Keratinocyte (primary cell): ENCODE data around the gene COX4I2. TPM values are rescaled to one million over a fixed set of nuclear protein-coding genes. Genes with fewer than 3 reads are reported as not detected.

Source experiments
- DNase-seq: peaks from one replicate; pipeline ENCODE4 v3.0.0-alpha.2; 2011; ENCODE audit warnings: low read depth, missing footprints, low spot score
- FAIRE-seq: peaks from 2 replicates; lab custom pipeline; 2011; peaks lifted over from hg19 to GRCh38; lab: Jason Lieb, UNC
- H2AFZ ChIP-seq: 2 replicates; pipeline ENCODE4 v1.6.0; 2012; ENCODE audit warnings: low read length, control low read depth, inconsistent platforms; ENCODE audit not compliant: control insufficient read depth
- H3K27ac ChIP-seq: 2 replicates; pipeline ENCODE4 v1.5.1; 2011; ENCODE audit warnings: low read length; ENCODE audit not compliant: control insufficient read depth, insufficient read depth
- H3K27me3 ChIP-seq: 3 replicates; pipeline ENCODE4 v1.6.0; 2011; ENCODE audit warnings: low read length; ENCODE audit not compliant: control insufficient read depth, insufficient read depth; ENCODE audit errors: extremely low read depth
- H3K36me3 ChIP-seq, 2 experiments: 2 replicates in 1 of 2; 3 replicates in 1 of 2; pipeline ENCODE4 v1.5.1; 2011; ENCODE audit warnings: low read length in 2 of 2, mild to moderate bottlenecking in 1 of 2; ENCODE audit not compliant: control insufficient read depth in 2 of 2, insufficient read depth in 2 of 2; ENCODE audit errors: extremely low read depth in 1 of 2
- H3K4me1 ChIP-seq: 3 replicates; pipeline ENCODE4 v1.5.1; 2011; ENCODE audit warnings: low read length; ENCODE audit not compliant: control insufficient read depth, insufficient read depth; ENCODE audit errors: extremely low read depth
- H3K4me2 ChIP-seq: 3 replicates; pipeline ENCODE4 v1.6.0; 2011; ENCODE audit warnings: low read depth, low read length; ENCODE audit not compliant: control insufficient read depth, insufficient read depth; ENCODE audit errors: extremely low read depth
- H3K4me3 ChIP-seq, 3 experiments: fragments of 200-600 bp in 1 of 3; sonication (generic) in 1 of 3; 2 replicates in 2 of 3; 3 replicates in 1 of 3; pipeline ENCODE4 v1.5.1; 2011 to 2016; ENCODE audit warnings: low read length in 3 of 3, mild to moderate bottlenecking in 3 of 3, control low read depth in 2 of 3, inconsistent platforms in 1 of 3, low read depth in 1 of 3, mixed read lengths in 1 of 3, mixed run types in 1 of 3, moderate library complexity in 1 of 3; ENCODE audit not compliant: control insufficient read depth in 2 of 3, insufficient read depth in 2 of 3; ENCODE audit errors: extremely low read depth in 1 of 3
- H3K79me2 ChIP-seq: 2 replicates; pipeline ENCODE4 v1.6.0; 2012; ENCODE audit warnings: low read length; ENCODE audit not compliant: control insufficient read depth, insufficient read depth
- H3K9ac ChIP-seq: 3 replicates; pipeline ENCODE4 v1.6.0; 2011; ENCODE audit warnings: low read length; ENCODE audit not compliant: control insufficient read depth, insufficient read depth; ENCODE audit errors: extremely low read depth
- H3K9me1 ChIP-seq: 3 replicates; pipeline ENCODE4 v1.6.0; 2011; ENCODE audit warnings: low read length; ENCODE audit not compliant: control insufficient read depth, insufficient read depth; ENCODE audit errors: extremely low read depth
- H3K9me3 ChIP-seq: 2 replicates; pipeline ENCODE4 v1.5.1; 2012; ENCODE audit warnings: low read depth, low read length; ENCODE audit not compliant: control insufficient read depth
- H4K20me1 ChIP-seq: 3 replicates; pipeline ENCODE4 v1.6.0; 2011; ENCODE audit warnings: low read length; ENCODE audit not compliant: control insufficient read depth, insufficient read depth; ENCODE audit errors: extremely low read depth
- CTCF ChIP-seq, 3 experiments: IDR thresholded peaks in 1 of 3; conservative IDR thresholded peaks in 1 of 3; optimal IDR thresholded peaks in 1 of 3; 2 replicates in 2 of 3; 3 replicates in 1 of 3; pipeline versions ENCODE3 to v1.5.1; 2011; ENCODE audit warnings: low read length in 3 of 3, mild to moderate bottlenecking in 3 of 3, moderate library complexity in 2 of 3, control low read depth in 1 of 3, inconsistent platforms in 1 of 3; ENCODE audit not compliant: insufficient read depth in 2 of 3; ENCODE audit errors: extremely low read depth in 1 of 3
- EZH2 ChIP-seq: IDR thresholded peaks from one replicate; pipeline ENCODE4 v1.6.1; 2012; ENCODE audit warnings: inconsistent platforms, mild to moderate bottlenecking, low read length, moderate library complexity
- dilution Hi-C: fragments of 300-500 bp; cut with MboI; formaldehyde crosslinking; loops from one replicate; pipeline ENCODE4 v1.7.0; 2020; ENCODE audit warnings: low sequenced_read_pairs; ENCODE audit not compliant: extremely low pct_ligation_motif_present
- polyA plus RNA-seq, 5 experiments: library from polyadenylated mRNA; depleted of rRNA in 3 of 5; stranded (reverse) in 3 of 5; stranded (forward) in 1 of 5; unstranded in 1 of 5; fragments of >200 nt; gene quantifications; 1 replicate in 1 of 5; 2 replicates in 3 of 5; 3 replicates in 1 of 5; pipeline versions ENCODE4 v1.2.1 to v1.2.3, GENCODE V29; 2011 to 2012; ENCODE audit warnings: missing spikeins in 2 of 5, low read depth in 1 of 5, low replicate concordance in 1 of 5

COX4I2 gene
- polyA plus RNA-seq, 1 donor (not counting 4 experiments of a cell fraction or from before 2014, with no cell fraction given) = not detected

GRCh38 chr20:31685853-31686643, 48.3 kb downstream of the COX4I2 start:
- TF ChIP-seq CTCF (optimal IDR thresholded peaks at IDR 0.05 in 1 of 3, IDR thresholded peaks at IDR 0.05 in 1 of 3, conservative IDR thresholded peaks at IDR 0.05 in 1 of 3; ENCODE audit: extremely low read depth in 1 of 3, insufficient read depth in 2 of 3, low read length in 3 of 3) (no peak), EZH2 (no peak)
- Histone ChIP-seq H3K27me3 (no peaks in the 10 kb centered on the region), H3K9me3 (no peaks in the 10 kb centered on the region), H3K79me2 (peaks cover 88% of the 10 kb centered on the region), H3K4me3 (no peak overlapping the region), H2AFZ (no peak overlapping the region), H3K27ac (no peak overlapping the region), H3K4me2 (no peak overlapping the region), H4K20me1 (no peaks in the 10 kb centered on the region), H3K36me3 (peaks cover 27 to 50% of the 10 kb centered on the region in 2 experiments), H3K4me1 (peaks cover 11% of the 10 kb centered on the region), H3K9ac (no peak overlapping the region), H3K9me1 (no peaks in the 10 kb centered on the region)
- DNase-seq (no peak), FAIRE-seq (no peak)
- dilution Hi-C loops = no loop called here

GRCh38 chr20:31687777-31688176, 50.1 kb downstream of the COX4I2 start:
- peaks cover 87% of the 10 kb centered on the region for H3K79me2 ChIP-seq
- dilution Hi-C loops = no loop called here

More at GRCh38 chr20:31687777-31688176, 50.1 kb downstream of the COX4I2 start:
- H3K9ac ChIP-seq = no peak overlapping the region
- DNase-seq = no peak
- no peaks in the 10 kb centered on the region for H3K9me1 ChIP-seq
- H3K4me2 ChIP-seq = no peak overlapping the region
- no peak overlapping the region for H3K4me3 ChIP-seq
- H2AFZ ChIP-seq = no peak overlapping the region
- no peak for TF ChIP-seq EZH2
- no peak for TF ChIP-seq CTCF (optimal IDR thresholded peaks at IDR 0.05 in 1 of 3, IDR thresholded peaks at IDR 0.05 in 1 of 3, conservative IDR thresholded peaks at IDR 0.05 in 1 of 3; ENCODE audit: extremely low read depth in 1 of 3, insufficient read depth in 2 of 3, low read length in 3 of 3)
- peaks cover 25 to 40% of the 10 kb centered on the region in 2 experiments for H3K36me3 ChIP-seq
- no peak for FAIRE-seq
- no peaks in the 10 kb centered on the region for H3K9me3 ChIP-seq
- H4K20me1 ChIP-seq = no peaks in the 10 kb centered on the region
- no peak overlapping the region for H3K27ac ChIP-seq
- H3K27me3 ChIP-seq = no peaks in the 10 kb centered on the region
- peaks cover 20% of the 10 kb centered on the region for H3K4me1 ChIP-seq
